SK-N-SH (cell line): Measurements from ENCODE around the gene CLPSL2. TPM values are rescaled to one million over a fixed set of nuclear protein-coding genes. Genes with fewer than 3 reads are reported as not detected.

Experiments
- CTCF ChIA-PET: fragments of 300-600, 350-600 bp; formaldehyde crosslinking; extraction: SDS; loops from one replicate; lab custom pipeline; 2021; lab: Yijun Ruan, JAX
- POLR2A ChIA-PET: fragments of 350-600 bp; sonication (Branson Sonifier 250); formaldehyde crosslinking; extraction: SDS; loops from one replicate; lab custom pipeline; 2020; ENCODE audit warnings: antibody characterized with exemption, inconsistent platforms; lab: Yijun Ruan, JAX
- DNase-seq: peaks from one replicate; pipeline ENCODE4 v3.0.0; 2012
- H2AFZ ChIP-seq: fragments of 200-600 bp; sonication (generic); 2 replicates; pipeline ENCODE4 v1.8.1; 2016; ENCODE audit warnings: antibody characterized with exemption, mild to moderate bottlenecking, low read depth
- H3F3A ChIP-seq: fragments of 200-600 bp; sonication (generic); replicated peaks from 2 replicates; pipeline ENCODE3; 2016; ENCODE audit warnings: antibody characterized with exemption, mild to moderate bottlenecking; ENCODE audit not compliant: insufficient read depth
- H3K27ac ChIP-seq, 2 experiments: fragments of 200-500 bp in 1 of 2; fragments of 200-600 bp in 1 of 2; sonication (Bioruptor generic) in 1 of 2; sonication (generic), shearing (Covaris generic) in 1 of 2; 2 replicates each; pipeline versions ENCODE4 v1.5.1 to v1.6.1; 2014 to 2016; ENCODE audit warnings: low read depth in 2 of 2, inconsistent platforms in 1 of 2, low read length in 1 of 2, mild to moderate bottlenecking in 1 of 2, mixed read lengths in 1 of 2
- H3K27me3 ChIP-seq: fragments of 200-600 bp; sonication (generic), shearing (Covaris generic); 2 replicates; pipeline ENCODE4 v1.6.1; 2016; ENCODE audit warnings: mixed run types; ENCODE audit not compliant: insufficient read depth
- H3K36me3 ChIP-seq, 2 experiments: fragments of 200-500 bp in 1 of 2; fragments of 200-600 bp in 1 of 2; sonication (Bioruptor generic) in 1 of 2; sonication (generic) in 1 of 2; replicated peaks in 1 of 2; 2 replicates each; pipeline versions ENCODE3 to v1.5.1; 2014 to 2016; ENCODE audit warnings: low read length in 1 of 2, mild to moderate bottlenecking in 1 of 2; ENCODE audit not compliant: insufficient read depth in 2 of 2, control insufficient read depth in 1 of 2
- H3K4me1 ChIP-seq, 2 experiments: fragments of 200-500 bp in 1 of 2; fragments of 200-600 bp in 1 of 2; sonication (Bioruptor generic) in 1 of 2; sonication (generic), shearing (Covaris generic) in 1 of 2; 2 replicates each; pipeline versions ENCODE4 v1.5.1 to v1.6.1; 2014 to 2016; ENCODE audit warnings: low read depth in 1 of 2, low read length in 1 of 2, mixed run types in 1 of 2; ENCODE audit not compliant: insufficient read depth in 2 of 2, control insufficient read depth in 1 of 2
- H3K4me2 ChIP-seq: fragments of 200-600 bp; sonication (generic), shearing (Covaris generic); 2 replicates; pipeline ENCODE4 v1.6.1; 2017; ENCODE audit warnings: mixed run types
- H3K4me3 ChIP-seq, 2 experiments: fragments of 200-500 bp in 1 of 2; fragments of 200-600 bp in 1 of 2; sonication (Bioruptor generic) in 1 of 2; sonication (generic), shearing (Covaris generic) in 1 of 2; 2 replicates each; pipeline versions ENCODE4 v1.5.1 to v1.8.1; 2014 to 2016; ENCODE audit warnings: low read depth in 2 of 2, inconsistent platforms in 1 of 2, low read length in 1 of 2, mild to moderate bottlenecking in 1 of 2, mixed read lengths in 1 of 2, moderate library complexity in 1 of 2
- H3K79me2 ChIP-seq: fragments of 200-600 bp; sonication (generic); 2 replicates; pipeline ENCODE4 v1.8.1; 2017; ENCODE audit warnings: mild to moderate bottlenecking; ENCODE audit not compliant: insufficient read depth
- H3K9ac ChIP-seq: fragments of 200-600 bp; sonication (generic); 2 replicates; pipeline ENCODE4 v1.6.1; 2017; ENCODE audit warnings: mixed run types
- H3K9me2 ChIP-seq: fragments of 200-600 bp; sonication (generic); 2 replicates; pipeline ENCODE4 v1.6.1; 2017; ENCODE audit warnings: mixed run types
- H3K9me3 ChIP-seq: fragments of 200-600 bp; sonication (generic); 2 replicates; pipeline ENCODE4 v1.6.1; 2017; ENCODE audit warnings: mixed run types, mild to moderate bottlenecking, moderate library complexity
- H4K20me1 ChIP-seq: fragments of 200-600 bp; sonication (generic); 2 replicates; pipeline ENCODE4 v1.6.1; 2017; ENCODE audit warnings: mild to moderate bottlenecking, mixed run types; ENCODE audit not compliant: insufficient read depth
- CHD2 ChIP-seq: fragments of 150-350 bp; IDR thresholded peaks from 2 replicates; pipeline ENCODE4 v1.6.1; 2018; ENCODE audit warnings: low read length; ENCODE audit not compliant: partially characterized antibody
- CTCF ChIP-seq: fragments of 200-600 bp; sonication (generic); IDR thresholded peaks from 2 replicates; pipeline ENCODE4 v1.6.1; 2017; ENCODE audit warnings: antibody characterized with exemption, mild to moderate bottlenecking, moderate library complexity
- EP300 ChIP-seq, 2 experiments: IDR thresholded peaks; 2 replicates each; pipeline versions ENCODE4 v1.4.0 to v1.6.1; 2012; ENCODE audit warnings: borderline replicate concordance in 1 of 2, low read depth in 1 of 2, low read length in 1 of 2
- FOSL2 ChIP-seq: IDR thresholded peaks from 2 replicates; pipeline ENCODE4 v1.4.0; 2012; ENCODE audit warnings: low read depth, mild to moderate bottlenecking, moderate library complexity, borderline replicate concordance
- MAX ChIP-seq: IDR thresholded peaks from 2 replicates; pipeline ENCODE4 v1.4.0; 2012; ENCODE audit warnings: low read depth
- MEF2A ChIP-seq: IDR thresholded peaks from 2 replicates; pipeline ENCODE4 v1.4.0; 2012; ENCODE audit warnings: low read depth, borderline replicate concordance
- MXI1 ChIP-seq: IDR thresholded peaks from 2 replicates; pipeline ENCODE4 v1.6.1; 2012; ENCODE audit warnings: mild to moderate bottlenecking, low read depth, low read length, improper control_type of control experiment
- NFIC ChIP-seq: IDR thresholded peaks from 2 replicates; pipeline ENCODE4 v1.4.0; 2012; ENCODE audit warnings: borderline replicate concordance
- RAD21 ChIP-seq: IDR thresholded peaks from 2 replicates; pipeline ENCODE4 v1.6.1; 2012; ENCODE audit warnings: mild to moderate bottlenecking, low read length
- RFX5 ChIP-seq: IDR thresholded peaks from 2 replicates; pipeline ENCODE4 v1.6.1; 2012; ENCODE audit warnings: mild to moderate bottlenecking, improper control_type of control experiment, low read length
- RXRA ChIP-seq: IDR thresholded peaks from 2 replicates; pipeline ENCODE4 v1.4.0; 2012; ENCODE audit warnings: low read depth, mild to moderate bottlenecking, borderline replicate concordance
- TCF12 ChIP-seq: IDR thresholded peaks from 2 replicates; pipeline ENCODE4 v1.4.0; 2012
- USF2 ChIP-seq: fragments of 150-350 bp; IDR thresholded peaks from 2 replicates; pipeline ENCODE4 v1.6.1; 2017; ENCODE audit warnings: antibody characterized with exemption, low read length, low read depth, borderline replicate concordance
- ZBTB33 ChIP-seq: IDR thresholded peaks from 2 replicates; pipeline ENCODE4 v1.4.0; 2012; ENCODE audit warnings: low read depth, borderline replicate concordance
- WGBS: methylation state at CpG from one replicate; pipeline ENCODE4 v1.1.6; 2017; ENCODE audit warnings: low lambda C conversion rate; 5-methylcytosine and 5-hydroxymethylcytosine counted together
- polyA plus RNA-seq, 3 experiments: library from polyadenylated mRNA; depleted of rRNA; stranded (reverse); fragments of >200 nt; gene quantifications; 2 replicates each; pipeline ENCODE4 v1.2.3, GENCODE V29; 2012

Gene CLPSL2
- polyA plus RNA-seq, 1 of the 3 experiments (the other 2 are of a cell fraction), result not detected

GRCh38 chr6:35780719-35781118 is 4.3 kb downstream of the CLPSL2 start, which contains the start of gene CLPSL1:
Gene CLPSL1, plus strand, starts transcription at chr6:35781019. Its CDS starts 92 bp downstream, at chr6:35781111.
- no peak within 1 kb of the TSS for H3K4me3 ChIP-seq
- H3K27me3 ChIP-seq, result peaks cover 8% of the 10 kb centered on the region; the same call in 1 of the 2 replicates
- TF ChIP-seq MAX, result no peak
- TF ChIP-seq CHD2, result no peak
- no peak for TF ChIP-seq RAD21
- no peak for TF ChIP-seq RXRA
- TF ChIP-seq USF2, result no peak
- TF ChIP-seq FOSL2, result no peak
- TF ChIP-seq EP300 (IDR thresholded peaks at IDR 0.05; ENCODE audit: borderline replicate concordance in 1 of 2, low read depth in 1 of 2, low read length in 1 of 2), result no peak
- no peak for TF ChIP-seq RFX5
- H3F3A ChIP-seq, result no peaks in the 10 kb centered on the region
- H3K36me3 ChIP-seq, result no peaks in the 10 kb centered on the region
- H3K9me2 ChIP-seq, result no peaks in the 10 kb centered on the region
- H3K4me2 ChIP-seq, result no peak within 1 kb of the TSS
- no peak within 1 kb of the TSS for H3K9ac ChIP-seq
- WGBS, result 73% methylated on average over 7 of the region's 7 CpGs
- H3K9me3 ChIP-seq, result no peaks in the 10 kb centered on the region
- DNase-seq, result no peak
- H3K4me1 ChIP-seq, result peaks cover 0 to 2% of the 10 kb centered on the region in 2 experiments; a peak in 1 of 4 replicates
- H3K27ac ChIP-seq, result no peak within 1 kb of the TSS
- H4K20me1 ChIP-seq, result no peaks in the 10 kb centered on the region
- ChIA-PET POLR2A (no interaction called here), CTCF (interaction anchor here (1.3 kb wide), 1 partner anchor 44 kb away, joined by 4 read pairs; the partner anchor contains the start of gene ARMC12)
- H3K79me2 ChIP-seq, result no peaks in the 10 kb centered on the region
- H2AFZ ChIP-seq, result no peak within 1 kb of the TSS

GRCh38 chr6:35781290-35781689 is 4.9 kb downstream of the CLPSL2 start:
- H3K79me2 ChIP-seq, result no peaks in the 10 kb centered on the region
- no peaks in the 10 kb centered on the region for H3K36me3 ChIP-seq
- H4K20me1 ChIP-seq, result no peaks in the 10 kb centered on the region
- no peaks in the 10 kb centered on the region for H3K9me2 ChIP-seq
- ChIA-PET POLR2A (no interaction called here), CTCF (interaction anchor here (1.3 kb wide), 1 partner anchor 44 kb away, joined by 4 read pairs; the partner anchor contains the start of gene ARMC12)
- no peak overlapping the region for H2AFZ ChIP-seq
- no peak overlapping the region for H3K4me3 ChIP-seq
- 88% methylated on average over 2 of the region's 2 CpGs for WGBS
- H3K4me1 ChIP-seq, result peaks cover 0 to 2% of the 10 kb centered on the region in 2 experiments; a peak in 1 of 4 replicates
- no peak overlapping the region for H3K4me2 ChIP-seq
- no peak overlapping the region for H3K27ac ChIP-seq
- TF ChIP-seq MEF2A (no peak), RAD21 (no peak), TCF12 (no peak), USF2 (no peak), MXI1 (no peak), NFIC (no peak), CTCF (no peak), ZBTB33 (no peak), RFX5 (no peak), RXRA (no peak)
- peaks cover 7% of the 10 kb centered on the region for H3K27me3 ChIP-seq
- no peaks in the 10 kb centered on the region for H3F3A ChIP-seq
- no peak overlapping the region for H3K9ac ChIP-seq
- no peak for DNase-seq
- H3K9me3 ChIP-seq, result no peaks in the 10 kb centered on the region
